HG02610 (cell line): Measurements from ENCODE around the gene LY86.

Source experiments
- ATAC-seq: cut with Tn5 transposase; IDR thresholded peaks from one replicate; pipeline ENCODE4 v1.9.1; 2021; ENCODE audit warnings: mild to moderate bottlenecking, moderate library complexity; ENCODE audit not compliant: unreplicated experiment

LY86 gene

GRCh38 chr6:6699741-6700367, 111.3 kb downstream of the LY86 start:
- ATAC-seq, result no peak

GRCh38 chr6:6700407-6701270, 112.1 kb downstream of the LY86 start:
- ATAC-seq, result no peak

GRCh38 chr6:6701864-6702263, 113.3 kb downstream of the LY86 start:
- no peak for ATAC-seq

GRCh38 chr6:6703699-6704098, 115.2 kb downstream of the LY86 start:
- no peak for ATAC-seq
